ENCODE data around the gene APBB2. TPM values are rescaled to one million over a fixed set of nuclear protein-coding genes. Genes with fewer than 3 reads are reported as not detected.
A peak's percentile ranks its signal among the peaks of the same experiment; 100 is the strongest.

The APBB2 gene
- 108 and 115 TPM in 2 replicates for total RNA-seq (2013; cell fraction: nucleolus; rRNA removed)
- total RNA-seq (2014; rRNA removed) (22.2 and 23.1 TPM in 2 replicates), total RNA-seq (2014; rRNA removed; fragmentation: Illumina TruSeq; extraction: Trizol) (17.5 and 19.7 TPM in 2 replicates), total RNA-seq (2021) (24.6 and 24.8 TPM in 2 replicates), polyA plus RNA-seq (2011; rRNA removed) (12.1 and 18.8 TPM in 2 replicates), polyA plus RNA-seq (2014; fragmentation: Illumina TruSeq; extraction: Trizol) (19.8 and 23.3 TPM in 2 replicates), polyA plus RNA-seq (2014; fragmentation: Nextera tagmentation; extraction: Ambion mirVana) (1 to 10 TPM; 2.7 to 3.1 TPM), polyA plus RNA-seq (2014; rRNA removed) (10.6 and 12.5 TPM in 2 replicates), polyA plus RNA-seq (2016; fragmentation: Nextera tagmentation; extraction: Ambion mirVana) (10 to 100 TPM; 15.9 to 19.3 TPM), polyA minus RNA-seq (2011; rRNA and poly(A)+ RNA removed) (43.5 and 47.3 TPM in 2 replicates), Bru-seq, nascent RNA (percentile 61 among the genes with signal in this experiment), BruChase-seq, experiment 1, labeled RNA remaining after a 6-hour chase (percentile 59 among the genes with signal in this experiment), BruChase-seq, experiment 2, labeled RNA remaining after a 2-hour chase (percentile 58 among the genes with signal in this experiment)
- polyA plus RNA-seq (2011; ENCODE audit: low read depth), result 4.4 TPM
- 15.4 and 20.5 TPM in 2 replicates for polyA plus RNA-seq (2011; cell fraction: cytosol; rRNA removed)
- 18.9 and 19.3 TPM in 2 replicates for polyA plus RNA-seq (2011; cell fraction: nucleus; rRNA removed)
- polyA plus RNA-seq (2012), result 7.5 and 9.0 TPM in 2 replicates
- 10.4 and 13.5 TPM in 2 replicates for polyA minus RNA-seq (2011; cell fraction: cytosol; rRNA and poly(A)+ RNA removed)
- polyA minus RNA-seq (2011; cell fraction: nucleus; rRNA and poly(A)+ RNA removed), result 31.8 and 43.5 TPM in 2 replicates
- long read RNA-seq, experiment 1, partial matches to known transcripts, result 0 of 3 reads
- long read RNA-seq, experiment 1, other reads (novel, unspliced or antisense), result 1 of 3 reads
- long read RNA-seq, experiment 2, partial matches to known transcripts, result 5 of 27 reads
- long read RNA-seq, experiment 2, other reads (novel, unspliced or antisense), result 21 of 27 reads

- in situ Hi-C loops (cut with MboI), result loop anchor here (10.0 kb wide), 1 partner anchor 479 kb away; no protein-coding TSS in a partner anchor
- FAIRE-seq, result peak; percentile 78
- no peaks in the 10 kb centered on the region for H3K27me3 ChIP-seq (replicated peaks in 1 of 2; ENCODE audit: control insufficient read depth in 2 of 2, insufficient read depth in 2 of 2, low read length in 1 of 2)
- no peaks in the 10 kb centered on the region for H3K9me3 ChIP-seq (replicated peaks; ENCODE audit: control insufficient read depth, insufficient read depth, low read length)
- BruUV-seq (replicated peaks), result no TSS peak
- ChIA-PET CTCF (interaction anchor here (0.6 to 18.7 kb wide), 22 partner anchors 9 to 317 kb away, joined by 3 to 567 read pairs (median 4); no protein-coding TSS in a partner anchor), RAD21 (ENCODE audit: unreplicated experiment) (interaction anchor here (0.5 to 11.9 kb wide), 13 partner anchors 9 to 306 kb away, joined by 3 to 262 read pairs (median 3); no protein-coding TSS in a partner anchor), SMC1A (ENCODE audit: uncharacterized antibody, unreplicated experiment) (interaction anchor here (0.7 to 18.1 kb wide), 13 partner anchors 11 to 289 kb away, joined by 3 to 362 read pairs (median 5); no protein-coding TSS in a partner anchor), POLR2A (interaction anchor here (0.6 to 2.0 kb wide), 4 partner anchors 15 to 333 kb away, joined by 3 to 6 read pairs (median 4); no protein-coding TSS in a partner anchor)
- intact Hi-C loops (cut with micrococcal nuclease; ENCODE audit: unreplicated experiment), result loop anchor here (1.0 to 10.0 kb wide), 5 partner anchors 67 to 479 kb away; no protein-coding TSS in a partner anchor
- H4K20me1 ChIP-seq (ENCODE audit: control insufficient read depth, insufficient read depth), result peaks cover 2% of the 10 kb centered on the region; the same call in 1 of the 2 replicates
- H3K4me2 ChIP-seq (ENCODE audit: control insufficient read depth, insufficient read depth), result peak within 1 kb of the TSS; percentile 85
- peak; percentile 78 for ATAC-seq
- H3K79me2 ChIP-seq (ENCODE audit: control insufficient read depth, insufficient read depth, low read length), result peaks cover 38% of the 10 kb centered on the region
- under 1% methylated on average over 57 of the region's 71 CpGs for WGBS (ENCODE audit: insufficient coverage, insufficient replicate concordance, low lambda C conversion rate, missing lambda C conversion rate)
- H3K36me3 ChIP-seq (ENCODE audit: control insufficient read depth in 2 of 2, insufficient read depth in 2 of 2, low read length in 1 of 2), result no peaks in the 10 kb centered on the region
- H2AFZ ChIP-seq (ENCODE audit: control insufficient read depth, low read depth, low read length), result peak within 1 kb of the TSS; percentile 88
- DNase-seq (ENCODE audit: low read depth, low spot score), result peak; percentile 49
- no peaks in the 10 kb centered on the region; the same call in 1 of the 2 replicates for H3K4me1 ChIP-seq (ENCODE audit: control insufficient read depth, insufficient read depth, low read length)
- peak within 1 kb of the TSS; percentile 71; the same call in 1 of the 2 replicates for H3K27ac ChIP-seq (ENCODE audit: control insufficient read depth, insufficient read depth)
- peak within 1 kb of the TSS; percentile 74 for H3K9ac ChIP-seq (ENCODE audit: control insufficient read depth, insufficient read depth, low read length)
- peak within 1 kb of the TSS; percentile 83 for H3K4me3 ChIP-seq
- TF ChIP-seq SUPT20H (IDR thresholded peaks at IDR 0.05; ENCODE audit: borderline replicate concordance, control insufficient read depth, low read depth, low read length) (no peak), ZNF687 (IDR thresholded peaks at IDR 0.05) (no peak), CBX5 (IDR thresholded peaks at IDR 0.05; ENCODE audit: low read depth) (peak; percentile 57; the same call in 1 of the 2 replicates), SMC3 (IDR thresholded peaks at IDR 0.05; ENCODE audit: borderline replicate concordance, low read length) (peak; percentile 57), CTCF (IDR thresholded peaks at IDR 0.05 in 2 of 3, conservative IDR thresholded peaks at IDR 0.05 in 1 of 3; ENCODE audit: control insufficient read depth in 2 of 3, extremely low read depth in 1 of 3, insufficient read depth in 1 of 3, low read depth in 3 of 3, low read length in 3 of 3) (peak; percentile 56 to 86 (median 77)), DPF2 (IDR thresholded peaks at IDR 0.05) (0 out of 2 replicates have a peak, but pooled peaks have one; percentile 56), ASH2L (IDR thresholded peaks at IDR 0.05; ENCODE audit: borderline replicate concordance, low read depth) (peak; percentile 38; the same call in 1 of the 2 replicates), SRF (IDR thresholded peaks at IDR 0.05; ENCODE audit: low read depth in 2 of 2, low read length in 2 of 2) (no peak), IKZF2 (IDR thresholded peaks at IDR 0.05) (peak; percentile 71; a peak in 3 of 4 replicates), ZNF24 (IDR thresholded peaks at IDR 0.05) (no peak), CBX3 (IDR thresholded peaks at IDR 0.05; ENCODE audit: borderline replicate concordance, low read depth) (no peak)
Measured at GRCh38 chr4:41214136-41214824, at the start of gene APBB2. APBB2 (minus strand) TSS chr4:41214542; CDS start chr4:41033254, 181,288 bp downstream.
